Activated CD4-positive, alpha-beta T cell treated with anti-CD3 and anti-CD28 coated beads for 36 hours (primary cell): ENCODE measurements around the gene PLAAT1. TPM values are rescaled to one million over a fixed set of nuclear protein-coding genes. Genes with fewer than 3 reads are reported as not detected.

Experiments
- ATAC-seq: fragments of 200-7000 bp; cut with Tn5 transposase; one replicate; pipeline ENCODE4 v1.10.0; 2021; ENCODE audit warnings: mild to moderate bottlenecking, moderate library complexity
- CTCF ChIA-PET: fragments of 350-600 bp; sonication (Branson Sonifier 250); formaldehyde crosslinking; loops from one replicate; lab custom pipeline; 2021; ENCODE audit warnings: antibody characterized with exemption; lab: Charles Lee
- POLR2A ChIA-PET: fragments of 350-600 bp; sonication (Branson Sonifier 250); formaldehyde crosslinking; loops from one replicate; lab custom pipeline; 2021; ENCODE audit warnings: antibody characterized with exemption, inconsistent platforms; lab: Charles Lee
- DNase-seq: peaks from one replicate; pipeline ENCODE4 v3.0.0-alpha.2; 2020
- H3K27ac Mint-ChIP-seq: one replicate; pipeline ENCODE4 v1.8.0; 2021; ENCODE audit warnings: mixed read lengths
- H3K27me3 Mint-ChIP-seq: one replicate; pipeline ENCODE4 v1.8.0; 2021; ENCODE audit warnings: mixed read lengths
- H3K36me3 Mint-ChIP-seq: one replicate; pipeline ENCODE4 v1.8.0; 2021; ENCODE audit warnings: low read depth, mixed read lengths
- H3K4me1 Mint-ChIP-seq: one replicate; pipeline ENCODE4 v1.8.0; 2021; ENCODE audit warnings: mixed read lengths
- H3K4me3 Mint-ChIP-seq: one replicate; pipeline ENCODE4 v1.8.0; 2021; ENCODE audit warnings: mild to moderate bottlenecking, moderate library complexity, mixed read lengths
- H3K9me3 Mint-ChIP-seq: one replicate; pipeline ENCODE4 v1.8.0; 2021; ENCODE audit warnings: low read depth, mixed read lengths
- intact Hi-C, 2 experiments: fragments of 100-400 bp; cut with DNase I in 1 of 2; cut with micrococcal nuclease in 1 of 2; formaldehyde crosslinking; loops; one replicate each; pipeline versions ENCODE4 v1.14.2 to v1.15.1; 2022 to 2024; cut with DNase I, micrococcal nuclease
- total RNA-seq, 2 experiments: library from RNA; stranded (reverse); gene quantifications; one replicate each; pipeline ENCODE4 v1.2.3, GENCODE V29; 2021

PLAAT1 gene
- total RNA-seq, 2 experiments from 2014 or later, result 0.30 TPM; not detected in 1

GRCh38 chr3:193314161-193314560 is 73.1 kb downstream of the PLAAT1 start:
- ChIA-PET CTCF (interaction anchor here (0.7 kb wide), 1 partner anchor 1182 kb away, joined by 3 read pairs; no protein-coding TSS in a partner anchor), POLR2A (no interaction called here)
- Mint-ChIP-seq H3K9me3 (no peaks in the 10 kb centered on the region), H3K4me3 (no peak overlapping the region), H3K27ac (no peak overlapping the region), H3K36me3 (no peaks in the 10 kb centered on the region), H3K27me3 (peaks cover 7% of the 10 kb centered on the region), H3K4me1 (no peaks in the 10 kb centered on the region)
- DNase-seq (no peak), ATAC-seq (no peak)
- intact Hi-C loops, result no loop called here

- intact Hi-C loops, result no loop called here
- no peak for DNase-seq
- H3K27me3 Mint-ChIP-seq, result no peaks in the 10 kb centered on the region
- no peaks in the 10 kb centered on the region for H3K9me3 Mint-ChIP-seq
- no peaks in the 10 kb centered on the region for H3K36me3 Mint-ChIP-seq
- CTCF ChIA-PET, result no interaction called here
- no peaks in the 10 kb centered on the region for H3K4me1 Mint-ChIP-seq
- no peak for ATAC-seq
- H3K4me3 Mint-ChIP-seq, result no peak overlapping the region
- H3K27ac Mint-ChIP-seq, result no peak overlapping the region
- POLR2A ChIA-PET, result no interaction called here
Observed at GRCh38 chr3:193317682-193318300, 76.8 kb downstream of the PLAAT1 start.

Other genes with a start within 250 kb of the PLAAT1 start
- not detected for gene ATP13A5, start 137.5 kb downstream of the PLAAT1 start, total RNA-seq